GM23338 (cell line): ENCODE measurements around the gene KATNAL2. TPM values are rescaled to one million over a fixed set of nuclear protein-coding genes. Genes with fewer than 3 reads are reported as not detected.

ENCODE experiments used
- ATAC-seq: fragments of 200-7000 bp; cut with Tn5 transposase; 3 replicates; pipeline ENCODE4 v1.9.1; 2020
- DNase-seq: peaks from one replicate; pipeline ENCODE4 v3.0.0-alpha.2; 2015; ENCODE audit warnings: low spot score
- H2AFZ ChIP-seq: fragments of 200-600 bp; sonication (generic); 2 replicates; pipeline ENCODE4 v1.8.0; 2016; ENCODE audit warnings: antibody characterized with exemption, mild to moderate bottlenecking, moderate library complexity
- H3F3A ChIP-seq: fragments of 200-600 bp; sonication (generic); replicated peaks from 2 replicates; pipeline ENCODE4 v1.8.0; 2017; ENCODE audit warnings: antibody characterized with exemption, mixed run types, low read depth
- H3K27ac ChIP-seq: fragments of 200-600 bp; sonication (generic); 2 replicates; pipeline ENCODE4 v1.6.1; 2016; ENCODE audit warnings: low read depth
- H3K27me3 ChIP-seq: fragments of 200-600 bp; sonication (generic); 2 replicates; pipeline ENCODE4 v1.8.0; 2016; ENCODE audit warnings: mild to moderate bottlenecking, mixed run types, moderate library complexity; ENCODE audit not compliant: insufficient read depth
- H3K36me3 ChIP-seq: fragments of 200-600 bp; sonication (generic); 2 replicates; pipeline ENCODE4 v1.8.0; 2016; ENCODE audit warnings: mild to moderate bottlenecking; ENCODE audit not compliant: insufficient read depth
- H3K4me1 ChIP-seq: fragments of 200-600 bp; sonication (generic); 2 replicates; pipeline ENCODE4 v1.8.0; 2016; ENCODE audit warnings: mild to moderate bottlenecking, moderate library complexity; ENCODE audit not compliant: insufficient read depth
- H3K4me2 ChIP-seq: fragments of 200-600 bp; sonication (generic); 2 replicates; pipeline ENCODE4 v1.7.1; 2017; ENCODE audit warnings: mixed run types
- H3K4me3 ChIP-seq: fragments of 200-600 bp; sonication (generic); 2 replicates; pipeline ENCODE4 v1.6.1; 2016; ENCODE audit warnings: mixed run types
- H3K79me2 ChIP-seq: fragments of 200-600 bp; sonication (generic); replicated peaks from 2 replicates; pipeline ENCODE4 v1.8.0; 2017; ENCODE audit warnings: mild to moderate bottlenecking; ENCODE audit not compliant: insufficient read depth
- H3K9me2 ChIP-seq: fragments of 200-600 bp; sonication (generic); 2 replicates; pipeline ENCODE4 v1.8.0; 2017; ENCODE audit not compliant: insufficient read depth
- H4K20me1 ChIP-seq: fragments of 200-600 bp; sonication (generic); replicated peaks from 2 replicates; pipeline ENCODE4 v1.8.0; 2017; ENCODE audit warnings: mild to moderate bottlenecking; ENCODE audit not compliant: insufficient read depth
- H3K27ac Mint-ChIP-seq: 2 replicates; pipeline ENCODE4 v1.8.0; 2020; ENCODE audit warnings: inconsistent platforms, mild to moderate bottlenecking, moderate library complexity, mixed read lengths
- H3K27me3 Mint-ChIP-seq: 3 replicates; pipeline ENCODE4 v1.8.0; 2022; ENCODE audit warnings: low read depth, mild to moderate bottlenecking, moderate library complexity, mixed read lengths, inconsistent platforms; ENCODE audit not compliant: insufficient read depth, poor library complexity
- H3K36me3 Mint-ChIP-seq: 3 replicates; pipeline ENCODE4 v1.8.0; 2021; ENCODE audit warnings: low read depth, mild to moderate bottlenecking, inconsistent platforms, moderate library complexity, mixed read lengths
- H3K4me1 Mint-ChIP-seq: 3 replicates; pipeline ENCODE4 v1.8.0; 2020; ENCODE audit warnings: mild to moderate bottlenecking, inconsistent platforms, mixed read lengths
- H3K4me3 Mint-ChIP-seq: 3 replicates; pipeline ENCODE4 v1.8.0; 2021; ENCODE audit warnings: moderate library complexity, mild to moderate bottlenecking, inconsistent platforms, mixed read lengths
- H3K9me3 Mint-ChIP-seq: 3 replicates; pipeline ENCODE4 v1.8.0; 2020; ENCODE audit warnings: moderate library complexity, mild to moderate bottlenecking, inconsistent platforms, mixed read lengths
- CREB1 ChIP-seq: fragments of 250-450 bp; sonication (Bioruptor Pico); IDR thresholded peaks from 2 replicates; pipeline ENCODE4 v1.5.0; 2020; ENCODE audit warnings: low read depth, mild to moderate bottlenecking, moderate library complexity
- EZH2 ChIP-seq: fragments of 200-600 bp; sonication (generic); IDR thresholded peaks from one replicate; pipeline ENCODE4 v1.8.0; 2017; ENCODE audit warnings: antibody characterized with exemption, mild to moderate bottlenecking, low read depth; ENCODE audit not compliant: unreplicated experiment
- JUNB ChIP-seq: IDR thresholded peaks from one replicate; pipeline ENCODE4 v1.6.1; 2016; ENCODE audit warnings: antibody characterized with exemption; ENCODE audit not compliant: unreplicated experiment
- NANOG ChIP-seq: IDR thresholded peaks from 2 replicates; pipeline ENCODE4 v1.6.1; 2016; ENCODE audit warnings: antibody characterized with exemption, borderline replicate concordance
- POLR2AphosphoS5 ChIP-seq: IDR thresholded peaks from 2 replicates; pipeline ENCODE4 v1.6.1; 2016; ENCODE audit warnings: antibody characterized with exemption, low read depth
- STAT1 ChIP-seq: IDR thresholded peaks from one replicate; pipeline ENCODE4 v1.6.1; 2016; ENCODE audit warnings: antibody characterized with exemption; ENCODE audit not compliant: unreplicated experiment
- ZNF331 ChIP-seq: fragments of 250-450 bp; sonication (Bioruptor Pico); IDR thresholded peaks from 2 replicates; pipeline ENCODE4 v1.5.0; 2020; ENCODE audit warnings: low read depth, mild to moderate bottlenecking, moderate library complexity
- polyA plus RNA-seq: library from polyadenylated mRNA; unstranded; fragments of >200 nt; fragmentation: Nextera tagmentation; extraction: Ambion mirVana; gene quantifications from 2 replicates; pipeline ENCODE4 v1.2.1, GENCODE V29; 2016
- total RNA-seq: library from RNA; depleted of rRNA; stranded (reverse); fragments of >200 nt; shearing (Covaris generic); gene quantifications from 2 replicates; pipeline ENCODE4 v1.2.3, GENCODE V29; 2014
- TF ChIP-seq, protein P1 (sequence below): IDR thresholded peaks from one replicate; pipeline ENCODE4 v1.6.1; 2018; ENCODE audit warnings: antibody characterized with exemption; ENCODE audit not compliant: unreplicated experiment
- TF ChIP-seq, protein P2 (sequence below): IDR thresholded peaks from 2 replicates; pipeline ENCODE4 v1.6.1; 2016; ENCODE audit warnings: antibody characterized with exemption
- TF ChIP-seq, protein P3 (sequence below): fragments of 250-450 bp; sonication (Bioruptor Pico); IDR thresholded peaks from 2 replicates; pipeline ENCODE4 v1.5.0; 2020; ENCODE audit warnings: mild to moderate bottlenecking, moderate library complexity

KATNAL2 gene
- total and polyA plus RNA-seq, 2 experiments from 2014 or later = 11.8 TPM

DNA sequence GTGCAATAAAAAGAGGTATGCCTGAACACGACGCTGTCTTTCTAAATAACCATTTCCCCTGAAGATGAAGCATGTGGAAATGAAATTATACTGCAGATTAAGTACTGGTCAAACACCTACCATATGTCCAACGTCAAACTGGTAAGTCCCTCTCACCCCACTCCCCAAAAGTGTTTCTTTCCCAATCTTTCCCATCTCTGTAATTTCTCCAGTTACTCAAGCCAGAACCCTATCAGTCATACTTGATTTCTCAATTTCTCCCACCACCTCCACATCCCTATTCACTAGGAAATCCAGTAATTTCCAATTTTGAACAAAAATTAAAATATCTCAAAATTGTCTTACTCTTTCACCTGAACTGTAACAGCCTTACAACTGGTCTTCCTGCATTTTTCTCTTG lies 203.7 kb downstream of the KATNAL2 start (continued):
- TF ChIP-seq CREB1 (CRISPR knock-in tag) (no peak), NANOG (no peak), ZNF331 (CRISPR knock-in tag) (no peak)
- TF ChIP-seq, protein P1, sequence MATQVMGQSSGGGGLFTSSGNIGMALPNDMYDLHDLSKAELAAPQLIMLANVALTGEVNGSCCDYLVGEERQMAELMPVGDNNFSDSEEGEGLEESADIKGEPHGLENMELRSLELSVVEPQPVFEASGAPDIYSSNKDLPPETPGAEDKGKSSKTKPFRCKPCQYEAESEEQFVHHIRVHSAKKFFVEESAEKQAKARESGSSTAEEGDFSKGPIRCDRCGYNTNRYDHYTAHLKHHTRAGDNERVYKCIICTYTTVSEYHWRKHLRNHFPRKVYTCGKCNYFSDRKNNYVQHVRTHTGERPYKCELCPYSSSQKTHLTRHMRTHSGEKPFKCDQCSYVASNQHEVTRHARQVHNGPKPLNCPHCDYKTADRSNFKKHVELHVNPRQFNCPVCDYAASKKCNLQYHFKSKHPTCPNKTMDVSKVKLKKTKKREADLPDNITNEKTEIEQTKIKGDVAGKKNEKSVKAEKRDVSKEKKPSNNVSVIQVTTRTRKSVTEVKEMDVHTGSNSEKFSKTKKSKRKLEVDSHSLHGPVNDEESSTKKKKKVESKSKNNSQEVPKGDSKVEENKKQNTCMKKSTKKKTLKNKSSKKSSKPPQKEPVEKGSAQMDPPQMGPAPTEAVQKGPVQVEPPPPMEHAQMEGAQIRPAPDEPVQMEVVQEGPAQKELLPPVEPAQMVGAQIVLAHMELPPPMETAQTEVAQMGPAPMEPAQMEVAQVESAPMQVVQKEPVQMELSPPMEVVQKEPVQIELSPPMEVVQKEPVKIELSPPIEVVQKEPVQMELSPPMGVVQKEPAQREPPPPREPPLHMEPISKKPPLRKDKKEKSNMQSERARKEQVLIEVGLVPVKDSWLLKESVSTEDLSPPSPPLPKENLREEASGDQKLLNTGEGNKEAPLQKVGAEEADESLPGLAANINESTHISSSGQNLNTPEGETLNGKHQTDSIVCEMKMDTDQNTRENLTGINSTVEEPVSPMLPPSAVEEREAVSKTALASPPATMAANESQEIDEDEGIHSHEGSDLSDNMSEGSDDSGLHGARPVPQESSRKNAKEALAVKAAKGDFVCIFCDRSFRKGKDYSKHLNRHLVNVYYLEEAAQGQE = no peak
- TF ChIP-seq, protein P2, sequence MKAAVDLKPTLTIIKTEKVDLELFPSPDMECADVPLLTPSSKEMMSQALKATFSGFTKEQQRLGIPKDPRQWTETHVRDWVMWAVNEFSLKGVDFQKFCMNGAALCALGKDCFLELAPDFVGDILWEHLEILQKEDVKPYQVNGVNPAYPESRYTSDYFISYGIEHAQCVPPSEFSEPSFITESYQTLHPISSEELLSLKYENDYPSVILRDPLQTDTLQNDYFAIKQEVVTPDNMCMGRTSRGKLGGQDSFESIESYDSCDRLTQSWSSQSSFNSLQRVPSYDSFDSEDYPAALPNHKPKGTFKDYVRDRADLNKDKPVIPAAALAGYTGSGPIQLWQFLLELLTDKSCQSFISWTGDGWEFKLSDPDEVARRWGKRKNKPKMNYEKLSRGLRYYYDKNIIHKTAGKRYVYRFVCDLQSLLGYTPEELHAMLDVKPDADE = no peak

DNA sequence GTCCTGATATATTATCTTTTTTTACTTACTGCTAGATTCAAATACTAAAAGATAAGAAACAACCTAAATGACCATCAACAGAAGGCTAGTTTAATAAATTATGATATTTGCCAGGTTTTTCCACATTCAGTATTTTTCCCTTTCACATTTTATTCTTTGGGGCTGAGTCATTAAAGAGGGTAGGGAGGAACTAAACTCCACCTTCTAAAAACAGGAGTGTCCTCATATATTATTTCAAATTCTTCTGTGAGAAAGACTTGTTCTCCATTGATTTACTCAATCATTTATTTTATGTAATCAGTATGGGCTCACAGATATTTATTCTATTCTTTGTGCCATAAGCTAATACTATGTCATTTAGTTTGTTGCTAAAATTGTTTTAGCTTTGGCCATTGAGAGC lies 223.9 kb downstream of the KATNAL2 start:
- Histone ChIP-seq H3K27me3 (no peaks in the 10 kb centered on the region), H3K36me3 (0 out of 2 replicates have a peak, but pooled peaks cover under 1% of the 10 kb centered on the region), H3K79me2 (peaks cover 65% of the 10 kb centered on the region), H2AFZ (no peak overlapping the region), H3K4me2 (no peak overlapping the region), H3K4me3 (no peak overlapping the region), H3K4me1 (no peaks in the 10 kb centered on the region), H3K27ac (no peak overlapping the region), H4K20me1 (0 out of 2 replicates have a peak, but pooled peaks cover 3% of the 10 kb centered on the region), H3F3A (no peaks in the 10 kb centered on the region), H3K9me2 (no peaks in the 10 kb centered on the region)
- Mint-ChIP-seq H3K27ac (no peak overlapping the region), H3K4me1 (no peaks in the 10 kb centered on the region), H3K36me3 (peaks cover 2% of the 10 kb centered on the region; the same call in 1 of the 3 replicates), H3K9me3 (no peaks in the 10 kb centered on the region), H3K4me3 (no peak overlapping the region), H3K27me3 (no peaks in the 10 kb centered on the region)
- DNase-seq (no peak), ATAC-seq (no peak)
- TF ChIP-seq, protein P1 = no peak
- TF ChIP-seq STAT1 (no peak), POLR2AphosphoS5 (no peak), JUNB (no peak), NANOG (no peak), ZNF331 (CRISPR knock-in tag) (no peak), EZH2 (no peak), CREB1 (CRISPR knock-in tag) (no peak)
- TF ChIP-seq, protein P3, sequence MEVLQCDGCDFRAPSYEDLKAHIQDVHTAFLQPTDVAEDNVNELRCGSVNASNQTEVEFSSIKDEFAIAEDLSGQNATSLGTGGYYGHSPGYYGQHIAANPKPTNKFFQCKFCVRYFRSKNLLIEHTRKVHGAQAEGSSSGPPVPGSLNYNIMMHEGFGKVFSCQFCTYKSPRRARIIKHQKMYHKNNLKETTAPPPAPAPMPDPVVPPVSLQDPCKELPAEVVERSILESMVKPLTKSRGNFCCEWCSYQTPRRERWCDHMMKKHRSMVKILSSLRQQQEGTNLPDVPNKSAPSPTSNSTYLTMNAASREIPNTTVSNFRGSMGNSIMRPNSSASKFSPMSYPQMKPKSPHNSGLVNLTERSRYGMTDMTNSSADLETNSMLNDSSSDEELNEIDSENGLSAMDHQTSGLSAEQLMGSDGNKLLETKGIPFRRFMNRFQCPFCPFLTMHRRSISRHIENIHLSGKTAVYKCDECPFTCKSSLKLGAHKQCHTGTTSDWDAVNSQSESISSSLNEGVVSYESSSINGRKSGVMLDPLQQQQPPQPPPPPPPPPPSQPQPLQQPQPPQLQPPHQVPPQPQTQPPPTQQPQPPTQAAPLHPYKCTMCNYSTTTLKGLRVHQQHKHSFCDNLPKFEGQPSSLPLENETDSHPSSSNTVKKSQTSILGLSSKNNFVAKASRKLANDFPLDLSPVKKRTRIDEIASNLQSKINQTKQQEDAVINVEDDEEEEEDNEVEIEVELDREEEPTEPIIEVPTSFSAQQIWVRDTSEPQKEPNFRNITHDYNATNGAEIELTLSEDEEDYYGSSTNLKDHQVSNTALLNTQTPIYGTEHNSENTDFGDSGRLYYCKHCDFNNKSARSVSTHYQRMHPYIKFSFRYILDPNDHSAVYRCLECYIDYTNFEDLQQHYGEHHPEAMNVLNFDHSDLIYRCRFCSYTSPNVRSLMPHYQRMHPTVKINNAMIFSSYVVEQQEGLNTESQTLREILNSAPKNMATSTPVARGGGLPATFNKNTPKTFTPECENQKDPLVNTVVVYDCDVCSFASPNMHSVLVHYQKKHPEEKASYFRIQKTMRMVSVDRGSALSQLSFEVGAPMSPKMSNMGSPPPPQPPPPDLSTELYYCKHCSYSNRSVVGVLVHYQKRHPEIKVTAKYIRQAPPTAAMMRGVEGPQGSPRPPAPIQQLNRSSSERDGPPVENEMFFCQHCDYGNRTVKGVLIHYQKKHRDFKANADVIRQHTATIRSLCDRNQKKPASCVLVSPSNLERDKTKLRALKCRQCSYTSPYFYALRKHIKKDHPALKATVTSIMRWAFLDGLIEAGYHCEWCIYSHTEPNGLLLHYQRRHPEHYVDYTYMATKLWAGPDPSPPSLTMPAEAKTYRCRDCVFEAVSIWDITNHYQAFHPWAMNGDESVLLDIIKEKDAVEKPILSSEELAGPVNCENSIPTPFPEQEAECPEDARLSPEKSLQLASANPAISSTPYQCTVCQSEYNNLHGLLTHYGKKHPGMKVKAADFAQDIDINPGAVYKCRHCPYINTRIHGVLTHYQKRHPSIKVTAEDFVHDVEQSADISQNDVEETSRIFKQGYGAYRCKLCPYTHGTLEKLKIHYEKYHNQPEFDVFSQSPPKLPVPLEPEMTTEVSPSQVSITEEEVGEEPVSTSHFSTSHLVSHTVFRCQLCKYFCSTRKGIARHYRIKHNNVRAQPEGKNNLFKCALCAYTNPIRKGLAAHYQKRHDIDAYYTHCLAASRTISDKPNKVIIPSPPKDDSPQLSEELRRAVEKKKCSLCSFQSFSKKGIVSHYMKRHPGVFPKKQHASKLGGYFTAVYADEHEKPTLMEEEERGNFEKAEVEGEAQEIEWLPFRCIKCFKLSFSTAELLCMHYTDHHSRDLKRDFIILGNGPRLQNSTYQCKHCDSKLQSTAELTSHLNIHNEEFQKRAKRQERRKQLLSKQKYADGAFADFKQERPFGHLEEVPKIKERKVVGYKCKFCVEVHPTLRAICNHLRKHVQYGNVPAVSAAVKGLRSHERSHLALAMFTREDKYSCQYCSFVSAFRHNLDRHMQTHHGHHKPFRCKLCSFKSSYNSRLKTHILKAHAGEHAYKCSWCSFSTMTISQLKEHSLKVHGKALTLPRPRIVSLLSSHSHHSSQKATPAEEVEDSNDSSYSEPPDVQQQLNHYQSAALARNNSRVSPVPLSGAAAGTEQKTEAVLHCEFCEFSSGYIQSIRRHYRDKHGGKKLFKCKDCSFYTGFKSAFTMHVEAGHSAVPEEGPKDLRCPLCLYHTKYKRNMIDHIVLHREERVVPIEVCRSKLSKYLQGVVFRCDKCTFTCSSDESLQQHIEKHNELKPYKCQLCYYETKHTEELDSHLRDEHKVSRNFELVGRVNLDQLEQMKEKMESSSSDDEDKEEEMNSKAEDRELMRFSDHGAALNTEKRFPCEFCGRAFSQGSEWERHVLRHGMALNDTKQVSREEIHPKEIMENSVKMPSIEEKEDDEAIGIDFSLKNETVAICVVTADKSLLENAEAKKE (CRISPR knock-in tag) = no peak
